Measurements from ENCODE around the gene KCTD16. TPM values are rescaled to one million over a fixed set of nuclear protein-coding genes. Genes with fewer than 3 reads are reported as not detected.

KCTD16 gene
- total RNA-seq, 1 donor from 2014 or later, result 0.05 TPM

- ATAC-seq (no peak), DNase-seq (ENCODE audit: low spot score) (no peak)
These were observed 317.1 kb downstream of the KCTD16 start for GRCh38 chr5:144487761-144488160.

- DNase-seq (ENCODE audit: low spot score) (no peak), ATAC-seq (no peak)
These were observed 332.4 kb downstream of the KCTD16 start for GRCh38 chr5:144503123-144503522.

- DNase-seq (ENCODE audit: low spot score) (no peak), ATAC-seq (no peak)
These were observed 334.4 kb downstream of the KCTD16 start for GRCh38 chr5:144504929-144505577.

GRCh38 chr5:144510845-144511579 lies 340.3 kb downstream of the KCTD16 start:
- no peak for DNase-seq (ENCODE audit: low spot score)
- ATAC-seq, result no peak

- ATAC-seq (no peak), DNase-seq (ENCODE audit: low spot score) (no peak)
These were observed 341.0 kb downstream of the KCTD16 start for GRCh38 chr5:144511580-144512072.

GRCh38 chr5:144522698-144523097 lies 352.0 kb downstream of the KCTD16 start:
- DNase-seq (ENCODE audit: low spot score) (no peak), ATAC-seq (no peak)

- DNase-seq (ENCODE audit: low spot score), result no peak
- ATAC-seq, result no peak
These were observed 354.3 kb downstream of the KCTD16 start for GRCh38 chr5:144525000-144525399.

GRCh38 chr5:144531188-144531587 lies 360.5 kb downstream of the KCTD16 start:
- DNase-seq (ENCODE audit: low spot score) (no peak), ATAC-seq (no peak)

Other genes with a start within 250 kb of the KCTD16 start
- gene YIPF5, start 214 bp upstream of the KCTD16 start, total RNA-seq, result 18.0 TPM